ENCODE measurements around the gene NNT.

NNT gene

GRCh38 chr5:43674536-43674935 lies 71.6 kb downstream of the NNT start:
- TF ChIP-seq ZFX (IDR thresholded peaks at IDR 0.05; ENCODE audit: borderline replicate concordance) (no peak), CTCF (IDR thresholded peaks at IDR 0.05) (no peak)
- H3K27ac ChIP-seq, result no peak overlapping the region

DNA sequence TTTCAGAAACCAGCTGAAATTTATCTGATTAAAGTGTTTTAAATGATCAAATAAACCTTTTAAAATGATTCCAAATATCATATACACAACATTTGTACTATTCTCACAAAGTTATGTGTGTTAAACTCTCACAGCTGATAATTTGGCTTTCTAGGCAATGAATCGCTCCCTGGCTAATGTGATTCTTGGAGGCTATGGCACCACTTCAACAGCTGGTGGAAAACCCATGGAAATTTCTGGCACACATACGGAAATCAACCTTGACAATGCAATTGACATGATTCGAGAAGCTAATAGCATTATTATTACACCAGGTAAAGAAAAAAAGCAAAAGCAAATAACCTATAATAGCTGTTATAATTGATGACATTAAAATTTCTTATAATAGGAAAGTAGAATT lies 72.4 kb downstream of the NNT start:
- no peak for TF ChIP-seq CTCF (IDR thresholded peaks at IDR 0.05)
- TF ChIP-seq ZFX (IDR thresholded peaks at IDR 0.05; ENCODE audit: borderline replicate concordance), result no peak

DNA sequence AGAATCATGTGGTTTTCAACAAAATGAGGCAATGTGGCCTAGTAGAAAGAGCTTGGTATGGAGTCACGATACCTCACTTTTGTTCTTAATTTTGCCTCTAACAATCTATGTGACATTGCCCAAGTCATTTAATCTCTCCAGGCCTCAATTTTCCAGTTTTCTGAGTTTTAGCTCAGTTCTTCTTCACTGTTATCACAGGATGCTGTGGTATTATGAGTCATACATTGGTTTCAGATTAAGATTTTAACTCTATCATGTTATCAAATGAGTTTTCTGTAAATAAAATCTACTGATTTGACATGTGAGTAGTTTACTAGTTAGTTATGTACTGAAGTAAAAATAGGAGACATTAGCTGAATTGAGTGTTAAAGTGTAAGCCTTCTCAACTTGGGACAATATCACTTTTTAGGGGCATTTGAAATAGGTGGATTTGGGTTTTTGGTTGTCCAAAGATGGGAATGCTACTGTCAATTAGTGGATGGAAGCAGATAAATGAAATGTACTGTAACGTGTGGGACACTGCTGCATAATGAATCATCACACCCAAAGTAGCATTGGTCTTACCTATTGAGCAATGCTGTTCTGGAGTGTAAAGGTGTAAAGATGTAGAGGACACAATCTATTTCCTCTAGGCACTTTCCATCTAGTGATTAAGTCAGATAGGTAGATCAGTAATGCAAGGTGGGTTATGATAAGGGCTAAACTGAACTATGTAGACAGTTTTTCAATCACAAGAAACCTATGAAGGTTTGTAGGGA lies 73.3 kb downstream of the NNT start:
- no peak for TF ChIP-seq ZFX (IDR thresholded peaks at IDR 0.05; ENCODE audit: borderline replicate concordance)
- TF ChIP-seq CTCF (IDR thresholded peaks at IDR 0.05), result no peak
- H3K27ac ChIP-seq, result no peak overlapping the region

More for the DNA sequence above, 72.4 kb downstream of the NNT start:
- no peak overlapping the region for H3K27ac ChIP-seq

DNA sequence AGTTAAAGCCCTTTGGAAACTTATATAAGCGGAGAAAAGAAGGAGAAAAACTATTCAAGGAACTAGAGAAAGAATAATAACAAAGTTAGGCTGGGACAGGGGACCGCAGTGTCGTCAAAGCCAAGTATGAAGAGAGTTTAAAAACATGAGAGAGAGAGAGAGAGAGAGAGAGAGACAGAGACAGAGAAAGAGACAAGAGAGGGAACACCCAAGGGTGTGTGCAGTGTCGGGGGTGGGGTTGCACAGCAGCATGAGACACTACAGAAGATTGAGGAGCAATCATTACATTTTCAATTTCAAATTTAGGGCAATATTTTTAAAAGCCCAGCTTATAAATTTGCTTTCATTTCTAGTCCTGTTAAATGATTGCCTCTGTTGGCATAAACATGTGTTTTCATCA lies 74.3 kb downstream of the NNT start:
- no peak overlapping the region for H3K27ac ChIP-seq
- no peak for TF ChIP-seq ZFX (IDR thresholded peaks at IDR 0.05; ENCODE audit: borderline replicate concordance)
- TF ChIP-seq CTCF (IDR thresholded peaks at IDR 0.05), result no peak

DNA sequence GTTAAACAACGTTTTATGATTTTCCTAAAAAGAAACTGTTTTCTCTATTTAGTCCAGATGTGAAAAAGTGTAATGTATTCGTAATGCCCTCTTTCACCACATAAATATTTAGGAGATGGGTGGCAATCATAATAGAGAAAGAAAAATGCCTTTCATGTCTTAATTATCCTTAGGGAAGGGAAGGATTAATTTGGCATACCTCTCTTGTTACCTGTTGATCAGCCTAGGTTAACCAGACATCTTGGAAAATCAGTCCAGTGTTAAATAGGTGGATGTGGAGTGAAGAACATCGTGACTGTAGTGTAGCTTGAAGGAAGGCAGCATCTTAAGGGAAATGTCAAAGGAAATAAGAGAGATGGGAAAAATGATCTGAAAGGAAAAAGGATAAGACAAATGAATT lies 76.2 kb downstream of the NNT start:
- no peak for TF ChIP-seq ZFX (IDR thresholded peaks at IDR 0.05; ENCODE audit: borderline replicate concordance)
- TF ChIP-seq CTCF (IDR thresholded peaks at IDR 0.05), result no peak
- H3K27ac ChIP-seq, result no peak overlapping the region

GRCh38 chr5:43680286-43680685 lies 77.3 kb downstream of the NNT start:
- TF ChIP-seq ZFX (IDR thresholded peaks at IDR 0.05; ENCODE audit: borderline replicate concordance), result no peak
- no peak for TF ChIP-seq CTCF (IDR thresholded peaks at IDR 0.05)
- H3K27ac ChIP-seq, result no peak overlapping the region

DNA sequence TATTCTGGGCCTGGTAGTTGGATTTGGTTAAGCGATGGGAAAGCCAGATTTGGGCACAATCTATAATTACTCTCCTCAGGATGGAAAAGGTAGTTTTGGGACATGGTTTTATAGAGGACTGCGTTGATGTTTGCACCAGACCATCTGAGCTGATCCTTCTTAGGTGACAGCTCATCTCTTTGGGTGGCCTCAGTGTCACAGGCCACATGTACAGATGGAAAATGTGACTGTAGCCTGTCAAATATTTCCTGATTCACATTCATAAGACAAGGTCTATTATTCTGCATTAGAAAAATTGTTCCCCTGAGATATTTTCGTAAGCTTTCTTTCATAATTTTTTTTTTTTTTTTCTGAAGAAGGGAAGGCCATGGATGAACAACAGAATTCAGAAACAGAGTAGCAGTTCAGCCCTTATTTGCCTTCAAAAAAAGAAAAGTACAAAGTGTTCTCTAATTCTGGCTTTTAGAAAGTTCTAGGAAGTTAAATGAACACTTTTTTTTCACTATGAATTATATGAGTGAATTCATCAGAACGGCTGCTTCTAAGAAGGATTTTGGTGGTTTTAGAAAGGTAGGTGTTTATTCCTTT lies 81.0 kb downstream of the NNT start:
- no peak overlapping the region for H3K27ac ChIP-seq
- no peak for TF ChIP-seq CTCF (IDR thresholded peaks at IDR 0.05)
- no peak for TF ChIP-seq ZFX (IDR thresholded peaks at IDR 0.05; ENCODE audit: borderline replicate concordance)

Measured in 22Rv1 (cell line).